Measurements from ENCODE around the gene TMEFF1.

Gene TMEFF1

GRCh38 chr9:100619194-100619593 lies 146.2 kb downstream of the TMEFF1 start:
- DNase-seq (ENCODE audit: low read depth): no peak

DNA sequence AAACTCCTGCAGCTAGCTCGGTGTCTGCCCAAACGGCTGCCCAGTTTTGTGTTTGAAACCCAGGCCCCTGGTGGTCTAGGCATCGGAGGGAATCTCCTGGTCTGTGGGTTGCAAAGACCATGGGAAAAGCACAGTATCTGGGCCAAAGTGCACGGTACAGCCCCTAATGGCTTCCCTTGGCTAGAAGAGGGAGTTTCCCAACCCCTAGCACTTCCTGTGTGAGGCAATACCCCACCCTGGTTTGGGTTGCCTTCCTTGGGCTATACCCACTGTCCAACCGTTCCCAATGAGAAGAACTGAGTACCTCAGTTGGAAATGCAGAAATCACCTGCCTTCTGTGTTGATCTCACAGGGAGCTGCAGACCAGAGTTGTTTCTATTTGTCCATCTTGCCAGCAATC lies 146.7 kb downstream of the TMEFF1 start:
- no peak for DNase-seq (ENCODE audit: low read depth)

DNA sequence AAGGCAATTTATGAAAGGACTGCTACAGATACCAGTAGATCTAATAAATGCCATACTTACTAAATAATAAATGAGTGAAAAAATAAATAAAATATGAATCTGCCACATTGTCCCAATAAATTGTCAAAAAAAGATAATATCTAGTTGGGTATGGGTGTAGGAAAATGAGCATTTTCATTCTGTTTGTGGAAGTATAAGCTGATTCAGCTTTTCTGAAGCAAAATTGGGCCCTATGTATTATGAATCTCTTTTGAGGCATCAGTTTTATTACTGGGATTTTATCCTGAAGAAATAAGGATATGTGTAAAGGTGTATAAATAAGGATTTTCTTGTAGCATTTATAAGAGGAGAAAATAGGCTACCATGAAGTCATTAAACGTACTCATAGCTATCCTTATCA lies 151.0 kb downstream of the TMEFF1 start:
- no peak for DNase-seq (ENCODE audit: low read depth)

- DNase-seq (ENCODE audit: low read depth): no peak
Measured at GRCh38 chr9:100626949-100627348, 154.0 kb downstream of the TMEFF1 start.

All from stimulated activated CD8-positive, alpha-beta memory T cell treated with anti-CD3 and anti-CD28 coated beads, Interleukin-12 subunit alpha, Interleukin-12 subunit beta, amount 100 ng/mL, for 1 hour (primary cell).